HEK293T (cell line): ENCODE results near the gene CDKN2AIPNL.

Experiments used
- CTCF ChIA-PET: fragments of 350-600 bp; formaldehyde crosslinking; extraction: SDS; loops from one replicate; lab custom pipeline; 2021; ENCODE audit warnings: antibody characterized with exemption, inconsistent platforms; lab: Yijun Ruan, JAX
- POLR2A ChIA-PET: fragments of 350-600 bp; formaldehyde crosslinking; extraction: SDS; loops from one replicate; lab custom pipeline; 2020; ENCODE audit warnings: antibody characterized with exemption, inconsistent platforms; lab: Yijun Ruan, JAX
- DNase-seq: peaks from one replicate; pipeline ENCODE4 v3.0.0; 2012; ENCODE audit warnings: mixed read lengths; ENCODE audit errors: extremely low spot score
- ARNT ChIP-seq: fragments of 450-650 bp; IDR thresholded peaks from 2 replicates; pipeline ENCODE4 v1.6.1; 2017; ENCODE audit warnings: mild to moderate bottlenecking
- BHLHE40 ChIP-seq: fragments of 450-650 bp; IDR thresholded peaks from 2 replicates; pipeline ENCODE4 v1.6.1; 2016; ENCODE audit warnings: mild to moderate bottlenecking, moderate library complexity, borderline replicate concordance
- CTBP1 ChIP-seq: fragments of 450-650 bp; IDR thresholded peaks from 2 replicates; pipeline ENCODE4 v1.6.1; 2016; ENCODE audit warnings: borderline replicate concordance
- ELF4 ChIP-seq: fragments of 450-650 bp; IDR thresholded peaks from 2 replicates; pipeline ENCODE4 v1.6.1; 2017; ENCODE audit warnings: antibody characterized with exemption
- FOXA1 ChIP-seq: fragments of 450-650 bp; IDR thresholded peaks from 2 replicates; pipeline ENCODE4 v1.6.1; 2016; ENCODE audit warnings: mild to moderate bottlenecking
- FOXK2 ChIP-seq: fragments of 450-650 bp; IDR thresholded peaks from 2 replicates; pipeline ENCODE4 v1.6.1; 2016; ENCODE audit warnings: mild to moderate bottlenecking
- FOXM1 ChIP-seq: fragments of 450-650 bp; IDR thresholded peaks from 2 replicates; pipeline ENCODE4 v1.6.1; 2017; ENCODE audit warnings: mild to moderate bottlenecking, borderline replicate concordance
- HDGF ChIP-seq: fragments of 450-650 bp; IDR thresholded peaks from 2 replicates; pipeline ENCODE4 v1.6.1; 2017; ENCODE audit warnings: antibody characterized with exemption, borderline replicate concordance
- L3MBTL2 ChIP-seq: fragments of 450-650 bp; conservative IDR thresholded peaks from 2 replicates; pipeline ENCODE4 v1.6.1; 2016; ENCODE audit warnings: mild to moderate bottlenecking
- LEF1 ChIP-seq: fragments of 450-650 bp; IDR thresholded peaks from 2 replicates; pipeline ENCODE4 v1.6.1; 2017; ENCODE audit warnings: mild to moderate bottlenecking, borderline replicate concordance
- NFRKB ChIP-seq: fragments of 450-650 bp; IDR thresholded peaks from 2 replicates; pipeline ENCODE4 v1.6.1; 2016; ENCODE audit warnings: mild to moderate bottlenecking, moderate library complexity
- PKNOX1 ChIP-seq: fragments of 450-650 bp; IDR thresholded peaks from 2 replicates; pipeline ENCODE4 v1.6.1; 2016
- SP1 ChIP-seq: fragments of 450-650 bp; IDR thresholded peaks from 2 replicates; pipeline ENCODE4 v1.6.1; 2017
- SUZ12 ChIP-seq: fragments of 450-650 bp; IDR thresholded peaks from 2 replicates; pipeline ENCODE4 v1.6.1; 2016; ENCODE audit warnings: mild to moderate bottlenecking
- TARDBP ChIP-seq: fragments of 450-650 bp; IDR thresholded peaks from 2 replicates; pipeline ENCODE4 v1.6.1; 2016
- ZNF384 ChIP-seq: fragments of 450-650 bp; IDR thresholded peaks from 2 replicates; pipeline ENCODE4 v1.6.1; 2016

The CDKN2AIPNL gene

GRCh38 chr5:134456825-134457224, 45.1 kb upstream of the CDKN2AIPNL start:
- DNase-seq, result no peak
- POLR2A ChIA-PET, result interaction anchor here (2.7 kb wide), 1 partner anchor 9 kb away, joined by 9 read pairs; no protein-coding TSS in a partner anchor
- CTCF ChIA-PET, result no interaction called here

DNA sequence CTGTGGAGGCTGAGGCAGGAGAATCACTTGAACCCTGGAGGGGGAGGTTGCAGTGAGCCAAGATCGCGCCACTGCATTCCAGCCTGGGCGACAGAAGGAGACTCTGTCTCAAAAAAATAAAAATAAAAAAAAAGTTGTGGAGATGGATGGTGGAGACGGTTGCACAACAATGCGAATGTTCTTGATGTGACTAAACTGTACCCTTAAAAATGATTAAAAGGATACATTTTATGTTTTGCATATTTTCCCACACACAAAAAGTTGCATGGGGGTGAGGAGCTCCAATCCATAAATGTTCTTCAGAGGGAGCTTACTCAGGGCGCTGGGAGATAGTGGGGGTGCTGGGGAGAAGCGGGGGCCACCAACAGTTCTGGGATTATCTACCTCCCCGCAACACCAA, 43.8 kb upstream of the CDKN2AIPNL start:
- POLR2A ChIA-PET, result interaction anchor here (2.7 kb wide), 1 partner anchor 10 kb away, joined by 9 read pairs; no protein-coding TSS in a partner anchor
- DNase-seq, result no peak
- TF ChIP-seq SP1 (no peak), ZNF384 (no peak), ELF4 (no peak), L3MBTL2 (no peak), BHLHE40 (no peak), SUZ12 (no peak), TARDBP (no peak), NFRKB (no peak), ARNT (no peak), HDGF (no peak), FOXA1 (no peak), FOXM1 (no peak)
- CTCF ChIA-PET, result interaction anchor here (2.9 kb wide), 1 partner anchor 11 kb away, joined by 6 read pairs; no protein-coding TSS in a partner anchor

More at GRCh38 chr5:134456825-134457224, 45.1 kb upstream of the CDKN2AIPNL start:
- TF ChIP-seq CTBP1, result no peak
- TF ChIP-seq ARNT, result no peak
- no peak for TF ChIP-seq L3MBTL2
- TF ChIP-seq HDGF, result no peak
- no peak for TF ChIP-seq FOXM1
- no peak for TF ChIP-seq TARDBP

GRCh38 chr5:134453016-134453415, 41.3 kb upstream of the CDKN2AIPNL start:
- TF ChIP-seq FOXA1 (no peak), CTBP1 (no peak), BHLHE40 (no peak)
- no peak for DNase-seq
- CTCF ChIA-PET, result interaction anchor here (2.9 kb wide), 1 partner anchor 13 kb away, joined by 6 read pairs; no protein-coding TSS in a partner anchor
- POLR2A ChIA-PET, result interaction anchor here (1.6 kb wide), 2 partner anchors 13 to 14 kb away, joined by 4 to 5 read pairs; no protein-coding TSS in a partner anchor

DNA sequence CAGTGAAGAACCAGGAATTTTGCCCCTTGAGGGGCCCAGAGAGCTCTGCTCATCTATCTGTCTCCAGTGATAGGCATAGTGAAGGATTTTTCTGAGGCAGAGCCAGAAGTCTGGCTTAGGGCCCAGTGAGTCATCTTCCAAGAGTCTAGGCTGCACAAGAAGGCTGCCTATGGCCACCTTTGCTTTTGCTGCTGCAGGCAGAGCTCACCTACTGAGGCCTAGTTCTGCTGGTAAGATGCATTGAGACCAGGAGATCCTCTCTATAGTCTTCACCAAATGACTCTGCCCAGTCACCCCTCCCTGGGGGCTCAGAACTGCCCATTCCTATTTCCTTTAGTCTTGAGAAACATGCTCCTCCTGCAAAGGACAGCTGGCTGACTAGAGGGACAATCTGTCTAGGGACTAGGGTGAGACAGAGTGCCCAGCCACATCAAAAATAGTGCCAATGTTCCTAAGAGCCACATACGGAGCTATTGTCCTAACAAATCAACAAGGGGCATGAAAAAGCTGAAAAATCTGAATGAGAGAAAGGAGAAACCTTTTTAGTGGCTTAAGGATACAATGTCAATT, 40.3 kb upstream of the CDKN2AIPNL start:
- CTCF ChIA-PET, result no interaction called here
- DNase-seq, result no peak
- TF ChIP-seq LEF1, result no peak
- no peak for TF ChIP-seq FOXK2
- TF ChIP-seq ARNT, result no peak
- no peak for TF ChIP-seq PKNOX1
- TF ChIP-seq FOXA1, result no peak
- TF ChIP-seq TARDBP, result no peak
- POLR2A ChIA-PET, result interaction anchor here (1.6 kb wide), 3 partner anchors 14 to 41 kb away, joined by 4 to 5 read pairs (median 4); partner anchors contain the start of gene CDKN2AIPNL

GRCh38 chr5:134451225-134451935, 39.7 kb upstream of the CDKN2AIPNL start:
- CTCF ChIA-PET, result interaction anchor here (1.0 kb wide), 1 partner anchor 9 kb away, joined by 3 read pairs; no protein-coding TSS in a partner anchor

GRCh38 chr5:134450374-134450773, 38.7 kb upstream of the CDKN2AIPNL start:
- ChIA-PET POLR2A (interaction anchor here (1.6 kb wide), 1 partner anchor 39 kb away, joined by 4 read pairs; the partner anchor contains the start of gene CDKN2AIPNL), CTCF (interaction anchor here (0.5 to 1.0 kb wide), 2 partner anchors 10 to 1561 kb away, joined by 3 to 4 read pairs; no protein-coding TSS in a partner anchor)
- TF ChIP-seq HDGF, result no peak
- no peak for TF ChIP-seq SP1
- TF ChIP-seq L3MBTL2, result no peak
- no peak for TF ChIP-seq BHLHE40
- TF ChIP-seq ZNF384, result no peak
- no peak for TF ChIP-seq CTBP1
- no peak for TF ChIP-seq FOXK2
- TF ChIP-seq FOXA1, result no peak
- TF ChIP-seq ELF4, result no peak
- TF ChIP-seq PKNOX1, result no peak
- no peak for TF ChIP-seq NFRKB
- TF ChIP-seq ARNT, result no peak
- no peak for TF ChIP-seq SUZ12
- TF ChIP-seq TARDBP, result no peak
- TF ChIP-seq FOXM1, result no peak
- TF ChIP-seq LEF1, result no peak
- no peak for DNase-seq

More at GRCh38 chr5:134451225-134451935, 39.7 kb upstream of the CDKN2AIPNL start:
- DNase-seq, result no peak
- TF ChIP-seq SP1 (no peak), FOXK2 (no peak), ARNT (no peak), CTBP1 (no peak), LEF1 (no peak), HDGF (no peak), PKNOX1 (no peak), BHLHE40 (no peak), FOXM1 (no peak)
- POLR2A ChIA-PET, result interaction anchor here (1.6 kb wide), 3 partner anchors 14 to 40 kb away, joined by 4 to 5 read pairs (median 4); partner anchors contain the start of gene CDKN2AIPNL
